ENCODE results near the gene TRIML1.

The TRIML1 gene

GRCh38 chr4:188130355-188130754, 8.9 kb upstream of the TRIML1 start:
- H3K4me1 ChIP-seq (ENCODE audit: low read depth, poor library complexity, severe bottlenecking) = no peaks in the 10 kb centered on the region
- no peaks in the 10 kb centered on the region for H3K79me2 ChIP-seq (ENCODE audit: insufficient read depth, low read depth)
- H3K4me2 ChIP-seq = no peak overlapping the region
- TF ChIP-seq CTCF (conservative IDR thresholded peaks at IDR 0.05; ENCODE audit: low read depth, low read length) = no peak
- no peaks in the 10 kb centered on the region for H3K27me3 ChIP-seq (ENCODE audit: insufficient read depth, low read depth)
- H3K4me3 ChIP-seq (IDR thresholded peaks at IDR 0.05; ENCODE audit: insufficient read depth, low read depth, low read length) = no peak overlapping the region
- no peak overlapping the region for H3K9ac ChIP-seq
- H4K20me1 ChIP-seq (ENCODE audit: insufficient read depth) = no peaks in the 10 kb centered on the region
- no peak overlapping the region for H2AFZ ChIP-seq (ENCODE audit: low read depth)
- H3K36me3 ChIP-seq (ENCODE audit: insufficient read depth) = no peaks in the 10 kb centered on the region
- H3K27ac ChIP-seq = no peak overlapping the region

- Histone ChIP-seq H4K20me1 (ENCODE audit: insufficient read depth) (no peaks in the 10 kb centered on the region), H3K9ac (no peak overlapping the region), H3K36me3 (ENCODE audit: insufficient read depth) (no peaks in the 10 kb centered on the region), H3K79me2 (ENCODE audit: insufficient read depth, low read depth) (no peaks in the 10 kb centered on the region), H3K4me2 (no peak overlapping the region), H3K4me1 (ENCODE audit: low read depth, poor library complexity, severe bottlenecking) (no peaks in the 10 kb centered on the region), H3K4me3 (IDR thresholded peaks at IDR 0.05; ENCODE audit: insufficient read depth, low read depth, low read length) (no peak overlapping the region), H2AFZ (ENCODE audit: low read depth) (no peak overlapping the region), H3K27ac (no peak overlapping the region), H3K27me3 (ENCODE audit: insufficient read depth, low read depth) (no peaks in the 10 kb centered on the region)
- TF ChIP-seq CTCF (conservative IDR thresholded peaks at IDR 0.05; ENCODE audit: low read depth, low read length) = no peak
These were observed 7.0 kb upstream of the TRIML1 start for GRCh38 chr4:188132232-188132631.

GRCh38 chr4:188138227-188138626, 1.0 kb upstream of the TRIML1 start:
- H3K79me2 ChIP-seq (ENCODE audit: insufficient read depth, low read depth) = no peaks in the 10 kb centered on the region
- no peaks in the 10 kb centered on the region for H3K4me1 ChIP-seq (ENCODE audit: low read depth, poor library complexity, severe bottlenecking)
- no peak overlapping the region for H3K4me2 ChIP-seq
- no peaks in the 10 kb centered on the region for H3K27me3 ChIP-seq (ENCODE audit: insufficient read depth, low read depth)
- H3K9ac ChIP-seq = no peak overlapping the region
- H3K27ac ChIP-seq = no peak overlapping the region
- H4K20me1 ChIP-seq (ENCODE audit: insufficient read depth) = no peaks in the 10 kb centered on the region
- H3K4me3 ChIP-seq (IDR thresholded peaks at IDR 0.05; ENCODE audit: insufficient read depth, low read depth, low read length) = no peak overlapping the region
- no peak for TF ChIP-seq CTCF (conservative IDR thresholded peaks at IDR 0.05; ENCODE audit: low read depth, low read length)
- no peaks in the 10 kb centered on the region for H3K36me3 ChIP-seq (ENCODE audit: insufficient read depth)
- no peak overlapping the region for H2AFZ ChIP-seq (ENCODE audit: low read depth)

GRCh38 chr4:188139671-188140070, 430 bp downstream of the TRIML1 start:
- no peak for TF ChIP-seq CTCF (conservative IDR thresholded peaks at IDR 0.05; ENCODE audit: low read depth, low read length)
- Histone ChIP-seq H3K4me3 (IDR thresholded peaks at IDR 0.05; ENCODE audit: insufficient read depth, low read depth, low read length) (no peak overlapping the region), H3K27me3 (ENCODE audit: insufficient read depth, low read depth) (no peaks in the 10 kb centered on the region), H2AFZ (ENCODE audit: low read depth) (no peak overlapping the region), H3K9ac (no peak overlapping the region), H3K79me2 (ENCODE audit: insufficient read depth, low read depth) (no peaks in the 10 kb centered on the region), H3K4me1 (ENCODE audit: low read depth, poor library complexity, severe bottlenecking) (no peaks in the 10 kb centered on the region), H3K36me3 (ENCODE audit: insufficient read depth) (no peaks in the 10 kb centered on the region), H3K27ac (no peak overlapping the region), H4K20me1 (ENCODE audit: insufficient read depth) (no peaks in the 10 kb centered on the region), H3K4me2 (no peak overlapping the region)

GRCh38 chr4:188143731-188144130, 4.5 kb downstream of the TRIML1 start:
- no peaks in the 10 kb centered on the region for H3K4me1 ChIP-seq (ENCODE audit: low read depth, poor library complexity, severe bottlenecking)
- TF ChIP-seq CTCF (conservative IDR thresholded peaks at IDR 0.05; ENCODE audit: low read depth, low read length) = no peak
- H3K36me3 ChIP-seq (ENCODE audit: insufficient read depth) = no peaks in the 10 kb centered on the region
- H3K9ac ChIP-seq = no peak overlapping the region
- no peak overlapping the region for H2AFZ ChIP-seq (ENCODE audit: low read depth)
- no peaks in the 10 kb centered on the region for H3K79me2 ChIP-seq (ENCODE audit: insufficient read depth, low read depth)
- H3K4me2 ChIP-seq = no peak overlapping the region
- no peak overlapping the region for H3K4me3 ChIP-seq (IDR thresholded peaks at IDR 0.05; ENCODE audit: insufficient read depth, low read depth, low read length)
- H3K27ac ChIP-seq = no peak overlapping the region
- H4K20me1 ChIP-seq (ENCODE audit: insufficient read depth) = no peaks in the 10 kb centered on the region
- H3K27me3 ChIP-seq (ENCODE audit: insufficient read depth, low read depth) = no peaks in the 10 kb centered on the region

Measured in KMS-11 (cell line).